GM18520 (cell line): Measurements from ENCODE around the gene HSPA1B.
"Not testable (repeated sequence)": the region's sequence is repeated elsewhere in the genome, so short reads cannot be mapped to it uniquely, and the experiment has no call there.

Source experiments
- ATAC-seq: cut with Tn5 transposase; IDR thresholded peaks from one replicate; pipeline ENCODE4 v1.9.1; 2021; ENCODE audit not compliant: unreplicated experiment

HSPA1B gene

DNA sequence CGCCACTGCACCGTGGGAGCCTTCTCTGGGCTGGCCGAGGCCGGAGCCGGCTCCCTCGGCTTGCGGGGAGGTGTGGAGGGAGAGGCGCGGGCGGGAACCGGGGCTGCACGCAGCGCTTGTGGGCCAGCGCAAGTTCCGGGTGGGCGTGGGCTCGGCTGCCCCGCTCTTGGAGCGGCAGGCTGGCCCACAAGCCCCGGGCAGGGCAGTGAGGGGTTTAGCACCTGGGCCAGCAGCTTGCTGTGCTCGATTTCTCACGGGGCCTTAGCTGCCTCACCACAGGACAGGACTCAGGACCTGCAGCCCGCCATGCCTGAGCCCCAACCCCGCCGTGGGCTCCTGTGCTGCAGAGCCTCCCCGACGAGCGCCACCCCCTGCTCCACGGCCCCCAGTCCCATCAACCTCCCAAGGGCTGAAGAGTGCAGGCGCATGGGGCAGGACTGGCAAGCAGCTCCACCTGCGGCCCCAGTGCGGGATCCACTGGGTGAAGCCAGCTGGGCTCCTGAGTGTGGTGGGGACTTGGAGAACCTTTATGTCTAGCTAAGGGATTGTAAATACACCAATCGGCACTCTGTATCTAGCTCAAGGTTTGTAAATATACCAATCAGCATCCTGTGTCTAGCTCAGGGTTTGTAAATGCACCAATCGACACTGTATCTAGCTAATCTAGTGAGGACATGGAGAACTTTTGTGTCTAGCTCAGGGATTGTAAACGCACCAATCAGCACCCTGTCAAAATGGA lies 24.6 kb downstream of the HSPA1B start:
- ATAC-seq = not testable (repeated sequence)

- not testable (repeated sequence) for ATAC-seq
Measured at GRCh38 chr6:31857774-31858173, 30.2 kb downstream of the HSPA1B start.

GRCh38 chr6:31858707-31859106 lies 31.2 kb downstream of the HSPA1B start:
- ATAC-seq = no peak

- ATAC-seq = no peak
Measured at GRCh38 chr6:31859923-31860322, 32.4 kb downstream of the HSPA1B start.

DNA sequence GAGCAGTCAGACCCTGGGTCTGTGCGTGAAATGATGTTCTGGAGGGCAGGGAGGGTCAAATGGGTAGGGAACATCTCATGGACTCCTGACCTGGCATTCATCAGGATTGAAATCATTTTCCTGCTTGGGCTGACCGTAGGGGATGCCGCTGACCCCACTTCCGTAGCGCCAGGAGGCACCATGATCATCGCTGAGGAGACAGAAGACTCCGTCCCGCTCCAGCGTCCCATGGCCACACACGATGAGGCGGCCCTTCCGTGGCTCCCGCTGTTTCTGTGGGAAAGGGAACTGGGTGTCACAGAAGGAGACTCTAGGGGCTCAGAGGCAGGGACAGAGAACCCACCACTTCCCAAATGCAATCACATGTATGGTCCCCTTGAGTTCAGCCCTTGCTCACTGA lies 32.8 kb downstream of the HSPA1B start:
- ATAC-seq = no peak

DNA sequence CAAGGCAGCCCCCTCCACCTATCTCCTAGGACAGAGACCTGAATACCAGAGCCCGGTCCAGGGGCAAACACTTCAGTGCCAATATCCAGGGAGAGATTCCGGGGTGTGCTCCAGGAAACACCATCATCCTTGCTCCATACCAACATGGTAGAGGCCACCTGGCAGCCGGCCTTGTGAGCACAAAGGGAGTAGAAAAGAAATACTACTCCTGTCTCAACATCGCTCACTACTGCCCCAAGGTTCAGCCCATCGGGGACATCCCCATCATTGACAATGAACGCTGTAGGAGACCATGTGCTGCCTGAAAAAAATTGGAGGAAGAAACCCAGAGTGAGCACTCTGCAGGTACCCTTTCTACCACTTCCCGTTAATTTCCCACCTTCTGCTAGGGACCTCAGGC lies 33.6 kb downstream of the HSPA1B start:
- ATAC-seq = no peak

GRCh38 chr6:31861919-31862343 lies 34.4 kb downstream of the HSPA1B start:
- no peak for ATAC-seq

DNA sequence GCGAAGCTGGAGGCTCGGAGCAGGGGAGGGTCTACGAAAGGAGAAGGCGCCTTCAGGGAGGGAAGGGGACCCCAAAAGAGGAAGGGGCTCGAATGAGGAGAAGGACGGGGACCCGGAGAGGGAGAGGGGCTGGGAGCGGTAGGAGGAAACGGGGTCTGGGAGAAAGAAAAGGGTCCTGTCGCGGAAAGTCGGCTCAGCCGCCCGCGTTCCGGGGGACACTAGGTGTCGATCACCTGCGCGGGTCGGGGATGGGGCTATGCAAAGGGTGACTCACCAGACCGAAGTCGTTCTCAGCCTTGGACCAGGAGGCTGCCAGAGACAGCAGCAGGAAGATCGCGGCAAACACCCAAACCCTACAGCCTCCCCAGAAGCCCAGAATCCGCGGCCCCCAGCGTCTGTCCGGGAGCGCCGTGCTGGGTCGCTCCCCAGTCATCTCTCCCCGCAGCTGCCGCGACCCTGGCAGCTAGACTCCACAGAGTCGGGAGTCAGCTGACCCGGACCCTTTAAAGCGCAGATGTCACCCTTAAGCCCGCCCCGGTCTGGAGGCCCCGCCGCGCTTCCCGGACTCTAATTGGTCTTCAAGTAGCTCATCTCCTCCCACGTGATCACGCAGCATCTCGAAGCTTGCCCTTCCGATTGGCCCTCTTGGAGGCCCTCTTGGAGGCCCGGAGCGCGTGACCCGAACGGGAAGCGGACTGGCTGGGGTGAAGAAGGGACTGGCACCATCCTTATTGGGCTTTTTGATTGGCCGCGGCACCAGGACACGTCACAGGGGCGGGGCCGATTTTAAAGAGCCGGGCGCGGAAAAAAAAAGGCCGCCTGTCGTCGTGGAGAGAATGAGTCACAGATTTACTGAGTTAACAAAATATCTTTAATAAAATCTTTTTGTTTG lies 35.1 kb downstream of the HSPA1B start, which contains the start of gene NEU1:
NEU1 (minus strand) TSS at position 478 of the 892 bp plus-strand sequence; CDS start at position 433, 45 bp downstream.
- peak; percentile 91 for ATAC-seq

- ATAC-seq = not testable (repeated sequence)
Measured at GRCh38 chr6:31864123-31864562, 36.6 kb downstream of the HSPA1B start.

DNA sequence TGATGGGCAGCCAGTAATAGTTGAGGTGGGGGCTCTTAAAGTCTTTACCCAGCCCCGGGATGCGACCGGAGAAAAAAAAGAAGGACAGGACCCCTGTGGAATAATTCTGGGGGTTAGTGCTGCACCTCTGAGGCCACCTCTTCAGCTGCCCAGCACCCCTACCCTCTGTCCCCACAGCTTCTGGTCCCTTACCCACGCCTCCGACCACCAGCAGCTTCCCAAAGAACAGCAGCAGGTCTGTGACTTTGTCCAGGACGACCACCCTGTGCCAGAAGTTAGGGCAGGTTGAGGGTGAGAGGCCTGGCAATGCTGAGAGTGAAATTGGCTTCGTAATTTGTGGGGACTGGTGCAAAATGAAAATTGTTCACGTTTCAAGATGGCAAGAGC lies 37.3 kb downstream of the HSPA1B start:
- ATAC-seq = no peak

DNA sequence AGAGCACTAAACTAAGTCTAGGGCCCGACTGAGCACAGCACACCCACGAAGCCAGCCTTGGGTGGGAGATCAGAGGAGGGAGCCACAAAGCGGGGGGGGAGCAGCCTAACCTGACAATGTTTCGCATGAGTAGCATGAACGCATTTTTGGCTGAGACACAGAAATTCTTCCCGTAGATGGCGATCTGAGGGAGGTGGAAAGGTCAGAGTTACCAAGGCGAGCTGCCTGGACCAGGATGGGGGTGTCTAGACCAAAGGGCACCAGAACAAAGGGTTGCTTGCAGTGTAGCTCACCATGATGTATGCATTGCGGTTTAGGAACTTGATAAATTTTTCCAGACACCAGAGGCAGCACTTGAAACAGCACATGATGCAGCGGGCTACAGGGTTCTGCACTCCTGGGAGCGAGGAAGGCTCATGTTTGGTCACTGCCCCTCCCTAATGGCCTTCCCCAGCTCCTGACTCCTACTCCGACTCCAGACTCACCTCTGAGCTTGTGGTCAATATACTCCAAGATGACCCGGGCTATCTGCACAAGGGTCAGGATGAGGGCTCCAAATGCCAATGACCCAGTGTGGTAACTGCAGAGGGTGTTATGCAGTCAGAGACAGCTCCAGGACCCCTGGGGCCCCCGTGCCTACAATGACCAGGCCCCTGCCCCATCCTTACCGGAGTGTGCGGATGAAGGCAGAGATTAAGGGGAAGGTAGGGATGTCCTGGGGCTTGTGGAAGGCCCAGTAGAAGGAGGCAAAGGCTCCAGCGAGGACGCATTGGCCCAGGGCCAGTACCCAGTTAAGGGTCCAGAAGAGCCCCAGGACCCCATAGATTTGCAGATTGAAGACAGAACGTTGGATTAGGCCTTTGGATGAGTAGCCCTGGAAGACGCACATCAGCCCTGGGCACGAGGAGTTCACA lies 37.9 kb downstream of the HSPA1B start:
- no peak for ATAC-seq

- not testable (repeated sequence) for ATAC-seq
Measured at GRCh38 chr6:31868658-31868971, 41.1 kb downstream of the HSPA1B start.

DNA sequence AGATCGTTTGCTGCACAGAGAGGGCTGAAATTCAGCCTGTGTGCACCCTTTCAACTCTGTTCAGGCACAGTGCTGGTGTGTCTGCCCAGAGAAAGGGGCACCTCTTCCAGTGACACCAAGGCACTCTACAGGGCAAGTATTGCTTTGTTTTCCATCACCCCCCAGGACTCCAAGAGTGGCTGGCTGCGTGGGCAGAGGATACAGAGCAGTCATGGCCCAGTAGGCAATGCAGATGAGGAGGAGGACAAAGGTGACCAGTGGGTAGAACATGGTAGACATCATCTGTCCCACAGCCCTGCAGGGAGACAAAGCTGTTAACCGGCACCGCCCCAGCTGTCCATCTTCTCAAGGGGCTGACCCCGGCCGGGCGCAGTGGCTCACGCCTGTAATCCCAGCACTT lies 41.8 kb downstream of the HSPA1B start:
- no peak for ATAC-seq

DNA sequence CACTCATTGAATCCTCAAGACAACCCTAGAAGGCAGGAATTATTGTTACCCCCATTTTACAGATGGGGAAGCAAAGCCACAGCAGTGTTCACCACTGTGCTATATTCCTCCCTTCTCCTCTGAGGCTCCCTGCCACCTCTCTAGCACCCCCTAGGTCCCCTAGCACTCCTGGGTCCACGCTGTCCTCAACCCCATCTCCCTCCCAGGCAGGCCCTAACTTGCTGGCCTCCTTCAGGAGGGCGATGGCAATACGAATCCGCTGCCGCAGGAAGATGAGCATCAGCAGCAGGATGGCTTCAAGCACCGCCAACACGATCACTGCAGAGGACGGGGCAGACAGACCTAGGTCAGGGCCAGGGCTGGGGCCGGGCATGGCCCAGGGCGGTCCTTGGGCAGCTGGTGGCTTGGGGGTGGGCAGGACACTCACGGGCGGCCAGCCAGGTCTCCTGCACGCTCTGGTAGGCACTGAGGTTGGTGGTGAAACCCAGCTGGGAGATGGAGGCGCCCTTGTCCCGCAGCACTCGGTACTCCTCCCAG lies 42.9 kb downstream of the HSPA1B start:
- no peak for ATAC-seq

- ATAC-seq = no peak
Measured at GRCh38 chr6:31871046-31871659, 43.6 kb downstream of the HSPA1B start.

- ATAC-seq = no peak
Measured at GRCh38 chr6:31874084-31874670, 46.6 kb downstream of the HSPA1B start.

DNA sequence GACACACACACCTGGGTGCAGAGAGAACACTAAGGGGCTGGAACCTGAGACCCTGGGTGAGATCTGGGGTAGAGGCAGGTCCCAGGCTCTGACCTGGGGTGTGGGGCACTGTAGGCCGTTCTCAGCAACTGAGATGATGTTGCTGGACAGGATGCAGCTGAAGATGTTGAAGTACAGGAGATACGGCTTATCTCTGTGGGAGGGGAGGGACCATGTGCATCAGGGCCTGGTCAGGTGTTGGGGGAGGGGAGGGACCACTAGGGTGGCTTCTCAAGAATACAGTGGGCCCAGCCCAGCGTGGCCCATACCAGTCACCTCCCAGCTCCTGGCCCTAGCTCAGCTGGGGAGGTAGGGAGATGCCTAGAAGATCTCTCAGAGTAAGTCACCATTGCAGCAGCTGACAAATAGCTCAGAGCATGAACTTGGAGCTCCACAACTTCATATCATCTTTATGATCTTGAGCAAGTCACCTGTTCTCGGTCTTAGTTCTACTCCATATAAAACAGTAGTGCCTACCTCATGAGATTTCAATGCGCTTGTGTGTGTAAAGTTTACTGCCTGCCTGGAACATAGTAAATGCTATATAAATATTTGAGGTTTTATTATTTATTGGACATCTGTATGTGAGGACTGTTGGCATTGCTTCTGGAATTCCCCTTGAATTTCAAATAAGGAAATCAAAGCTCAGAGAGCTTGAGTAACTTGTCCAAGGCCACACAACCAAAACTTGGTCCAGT lies 47.5 kb downstream of the HSPA1B start:
- no peak for ATAC-seq

DNA sequence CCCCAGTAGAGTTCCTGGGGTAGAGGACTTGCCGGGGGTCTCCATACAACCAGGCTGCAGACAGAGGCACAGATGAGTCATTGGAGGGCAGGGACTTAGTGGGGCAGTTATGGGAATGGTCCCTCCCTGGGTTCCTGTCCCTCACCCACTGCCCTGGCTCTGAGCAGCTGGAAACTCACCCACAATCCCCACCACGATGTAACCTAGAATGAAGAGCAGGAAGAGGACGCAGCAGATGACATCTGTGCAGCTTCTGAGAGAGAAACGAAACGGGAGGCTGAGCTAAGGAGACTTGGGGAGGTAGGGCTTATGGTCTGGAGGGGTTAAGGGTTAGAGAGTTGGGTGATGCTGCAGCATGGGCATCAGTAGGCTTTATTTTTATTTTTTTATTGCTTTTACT lies 48.3 kb downstream of the HSPA1B start:
- ATAC-seq = no peak

- no peak for ATAC-seq
Measured at GRCh38 chr6:31876357-31876756, 48.8 kb downstream of the HSPA1B start.
